ENCODE measurements around the gene MYOZ1. TPM values are rescaled to one million over a fixed set of nuclear protein-coding genes. Genes with fewer than 3 reads are reported as not detected.

The MYOZ1 gene
- total RNA-seq, 3 donors from 2014 or later = 0.80 to 1.2 (median 0.98) TPM

- no peak for DNase-seq (ENCODE audit: low spot score in 2 of 2)
- Histone ChIP-seq H3K36me3 (no peaks in the 10 kb centered on the region), H3K4me3 (no peak overlapping the region), H3K4me1 (peaks cover 0 to 6% of the 10 kb centered on the region in 2 donors), H3K27ac (peak overlapping the region; percentile 28 to 83), H3K9me3 (no peaks in the 10 kb centered on the region), H3K27me3 (no peaks in the 10 kb centered on the region)
- intact Hi-C loops (cut with DNase I; ENCODE audit: low total_unique reads) = no loop called here
- no peak for TF ChIP-seq POLR2AphosphoS5 (IDR thresholded peaks at IDR 0.05)
- TF ChIP-seq POLR2A (IDR thresholded peaks at IDR 0.05) = no peak
- TF ChIP-seq CTCF (IDR thresholded peaks at IDR 0.05) = no peak
Observed at GRCh38 chr10:73588656-73589055, 52.6 kb downstream of the MYOZ1 start.

DNA sequence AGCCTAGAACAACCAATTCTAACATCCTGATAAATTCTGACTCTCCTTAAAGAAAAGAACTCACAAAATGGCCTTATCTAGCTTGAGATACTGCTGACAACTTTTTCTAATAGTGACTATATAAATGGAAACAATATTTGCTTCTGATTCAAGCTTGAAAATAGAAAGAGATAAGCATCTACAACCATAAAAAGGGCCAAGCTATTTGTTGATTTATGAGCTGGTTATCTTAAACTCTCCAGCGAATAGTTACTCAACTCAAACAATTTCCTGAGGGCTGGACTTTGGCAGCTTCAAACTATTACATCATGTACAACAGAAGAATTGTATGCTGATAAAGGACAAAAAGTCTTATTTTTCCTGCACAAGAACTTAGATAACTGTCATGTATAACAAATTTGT lies 54.7 kb downstream of the MYOZ1 start:
- no peak for DNase-seq (ENCODE audit: low spot score in 2 of 2)
- TF ChIP-seq POLR2AphosphoS5 (IDR thresholded peaks at IDR 0.05) (no peak), POLR2A (IDR thresholded peaks at IDR 0.05) (no peak), CTCF (IDR thresholded peaks at IDR 0.05) (no peak)
- no peaks in the 10 kb centered on the region for H3K9me3 ChIP-seq
- no peak overlapping the region for H3K4me3 ChIP-seq
- peak overlapping the region; percentile 71 to 77 for H3K27ac ChIP-seq
- H3K36me3 ChIP-seq = no peaks in the 10 kb centered on the region
- no peaks in the 10 kb centered on the region for H3K27me3 ChIP-seq
- peaks cover 0 to 6% of the 10 kb centered on the region in 2 donors for H3K4me1 ChIP-seq
- intact Hi-C loops (cut with DNase I; ENCODE audit: low total_unique reads) = no loop called here

- H3K36me3 ChIP-seq = no peaks in the 10 kb centered on the region
- intact Hi-C loops (cut with DNase I; ENCODE audit: low total_unique reads) = no loop called here
- no peak overlapping the region for H3K4me3 ChIP-seq
- H3K27me3 ChIP-seq = no peaks in the 10 kb centered on the region
- TF ChIP-seq POLR2A (IDR thresholded peaks at IDR 0.05) = no peak
- TF ChIP-seq CTCF (IDR thresholded peaks at IDR 0.05) = no peak
- no peak for TF ChIP-seq POLR2AphosphoS5 (IDR thresholded peaks at IDR 0.05)
- H3K9me3 ChIP-seq = no peaks in the 10 kb centered on the region
- H3K4me1 ChIP-seq = peaks cover 0 to 6% of the 10 kb centered on the region in 2 donors
- no peak for DNase-seq (ENCODE audit: low spot score in 2 of 2)
- H3K27ac ChIP-seq = peak overlapping the region in 1 of 2 donors; percentile 77
Observed at GRCh38 chr10:73585327-73585726, 55.9 kb downstream of the MYOZ1 start.

DNA sequence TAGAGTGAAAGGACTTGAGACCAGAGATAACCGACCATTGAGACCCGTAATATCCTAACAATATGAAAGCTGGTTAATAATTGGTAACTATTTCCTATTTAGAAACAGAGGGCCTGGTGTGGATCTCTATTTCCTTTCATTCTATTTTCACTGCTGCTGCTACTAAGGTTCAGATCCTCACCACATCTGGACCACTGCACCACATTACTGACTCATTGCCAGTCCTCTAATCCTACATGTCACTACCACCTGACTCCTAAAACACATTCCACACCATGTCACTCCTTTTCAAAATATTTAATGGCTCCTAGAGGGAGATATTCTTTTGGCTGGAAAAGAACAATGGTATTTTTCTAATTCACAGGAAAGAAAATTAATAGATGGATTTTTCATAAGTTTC lies 56.5 kb downstream of the MYOZ1 start:
- TF ChIP-seq POLR2AphosphoS5 (IDR thresholded peaks at IDR 0.05) (no peak), CTCF (IDR thresholded peaks at IDR 0.05) (no peak), POLR2A (IDR thresholded peaks at IDR 0.05) (no peak)
- Histone ChIP-seq H3K27me3 (no peaks in the 10 kb centered on the region), H3K4me1 (peaks cover 0 to 6% of the 10 kb centered on the region in 2 donors), H3K27ac (no peak overlapping the region), H3K9me3 (no peaks in the 10 kb centered on the region), H3K36me3 (no peaks in the 10 kb centered on the region), H3K4me3 (no peak overlapping the region)
- intact Hi-C loops (cut with DNase I; ENCODE audit: low total_unique reads) = no loop called here
- DNase-seq (ENCODE audit: low spot score in 2 of 2) = no peak

DNA sequence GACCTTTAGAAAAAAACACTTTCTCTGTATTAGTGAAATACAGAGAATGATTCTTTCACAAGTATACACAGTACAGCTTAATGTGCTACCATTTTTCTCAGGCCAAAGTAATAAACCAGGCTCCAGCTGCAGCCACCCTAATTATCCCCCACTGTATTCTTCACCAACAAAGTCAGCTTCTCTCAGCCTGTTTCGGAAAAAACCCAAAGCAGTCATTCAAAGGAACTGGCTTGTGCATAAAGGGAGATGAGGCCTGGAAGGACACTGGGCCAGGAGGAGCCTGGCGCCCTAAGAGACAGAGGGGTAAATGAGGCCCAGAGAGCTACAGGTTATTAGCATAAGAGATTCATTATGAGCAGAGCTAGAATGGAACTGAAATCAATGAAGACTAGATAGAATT lies 59.4 kb downstream of the MYOZ1 start:
- TF ChIP-seq POLR2AphosphoS5 (IDR thresholded peaks at IDR 0.05) (no peak), CTCF (IDR thresholded peaks at IDR 0.05) (no peak), POLR2A (IDR thresholded peaks at IDR 0.05) (no peak)
- no peak for DNase-seq (ENCODE audit: low spot score in 2 of 2)
- intact Hi-C loops (cut with DNase I; ENCODE audit: low total_unique reads) = no loop called here
- Histone ChIP-seq H3K27me3 (no peaks in the 10 kb centered on the region), H3K4me1 (peaks cover 0 to 9% of the 10 kb centered on the region in 2 donors), H3K9me3 (no peaks in the 10 kb centered on the region), H3K4me3 (no peak overlapping the region), H3K36me3 (no peaks in the 10 kb centered on the region), H3K27ac (no peak overlapping the region)

Other genes starting within 250 kb of the MYOZ1 start
- 100 to 1,000 TPM; 120 to 169 (median 123) TPM for gene ANXA7, start 227.4 kb downstream of the MYOZ1 start, total RNA-seq
- 1 to 10 TPM; 2.6 to 4.2 (median 2.9) TPM for gene MSS51, start 207.9 kb downstream of the MYOZ1 start, total RNA-seq
- 10 to 100 TPM; 42.0 to 79.0 (median 49.5) TPM for gene PPP3CB, start 145.4 kb downstream of the MYOZ1 start, total RNA-seq
- 100 to 1,000 TPM in 1 of 3 donors, 10 to 100 TPM in 2; 18.2 to 106 (median 57.0) TPM for gene USP54, start 50.1 kb downstream of the MYOZ1 start, total RNA-seq
- under 1 TPM in 1 of 3 donors, not detected in 2; 0.15 TPM for gene SYNPO2L, start 14.6 kb upstream of the MYOZ1 start, total RNA-seq
- 10 to 100 TPM in 1 of 3 donors, 1 to 10 TPM in 2; 5.4 to 11.7 (median 7.9) TPM for gene AGAP5, start 56.6 kb upstream of the MYOZ1 start, total RNA-seq
- 10 to 100 TPM; 33.9 to 57.7 (median 50.1) TPM for gene SEC24C, start 102.9 kb upstream of the MYOZ1 start, total RNA-seq
- gene CHCHD1, start 140.6 kb upstream of the MYOZ1 start, total RNA-seq = 10 to 100 TPM; 25.1 to 37.0 (median 29.9) TPM
- gene ZSWIM8, start 144.1 kb upstream of the MYOZ1 start, total RNA-seq = 10 to 100 TPM; 79.2 to 87.8 (median 84.2) TPM
- 10 to 100 TPM; 30.7 to 37.7 (median 33.8) TPM for gene NDST2, start 170.1 kb upstream of the MYOZ1 start, total RNA-seq
- 10 to 100 TPM; 22.6 to 28.0 (median 27.2) TPM for gene CAMK2G, start 233.1 kb upstream of the MYOZ1 start, total RNA-seq